ENCODE results near the gene EXD1.
A peak's percentile ranks its signal among the peaks of the same experiment; 100 is the strongest.
"Not testable (repeated sequence)": the region's sequence is repeated elsewhere in the genome, so short reads cannot be mapped to it uniquely, and the experiment has no call there.

EXD1 gene

GRCh38 chr15:41230650-41231421 lies at the start of gene EXD1, which contains the start of gene CHP1:
Gene EXD1, minus strand, starts transcription at chr15:41230757. Its CDS starts 4,182 bp downstream, at chr15:41226575.
Gene CHP1, plus strand, starts transcription at chr15:41231268. Its CDS starts 115 bp downstream, at chr15:41231383.
- peak; percentile 99 for DNase-seq

- no peak for DNase-seq
These were observed 49.2 kb upstream of the EXD1 start for GRCh38 chr15:41279535-41280283.

GRCh38 chr15:41278319-41278718 lies 47.8 kb upstream of the EXD1 start:
- no peak for DNase-seq

- no peak for DNase-seq
These were observed 46.3 kb upstream of the EXD1 start for GRCh38 chr15:41276831-41277230.

GRCh38 chr15:41269887-41270286 lies 39.3 kb upstream of the EXD1 start:
- no peak for DNase-seq

GRCh38 chr15:41263891-41264351 lies 33.4 kb upstream of the EXD1 start:
- no peak for DNase-seq

- DNase-seq = no peak
These were observed 32.0 kb upstream of the EXD1 start for GRCh38 chr15:41262571-41262970.

- DNase-seq = not testable (repeated sequence)
These were observed 30.4 kb upstream of the EXD1 start for GRCh38 chr15:41260924-41261323.

- no peak for DNase-seq
These were observed 29.1 kb upstream of the EXD1 start for GRCh38 chr15:41259546-41260189.

- DNase-seq = no peak
These were observed 28.4 kb upstream of the EXD1 start for GRCh38 chr15:41258750-41259471.

- DNase-seq = no peak
These were observed 26.1 kb upstream of the EXD1 start for GRCh38 chr15:41256577-41257038.

GRCh38 chr15:41256103-41256502 lies 25.5 kb upstream of the EXD1 start:
- DNase-seq = no peak

GRCh38 chr15:41254560-41254959 lies 24.0 kb upstream of the EXD1 start:
- no peak for DNase-seq

GRCh38 chr15:41251411-41251810 lies 20.9 kb upstream of the EXD1 start:
- no peak for DNase-seq

- DNase-seq = not testable (repeated sequence)
These were observed 20.2 kb upstream of the EXD1 start for GRCh38 chr15:41250745-41251144.

GRCh38 chr15:41241221-41241964 lies 10.8 kb upstream of the EXD1 start:
- no peak for DNase-seq

- no peak for DNase-seq
These were observed 7.5 kb upstream of the EXD1 start for GRCh38 chr15:41238100-41238499.

GRCh38 chr15:41235929-41236328 lies 5.4 kb upstream of the EXD1 start:
- no peak for DNase-seq

- not testable (repeated sequence) for DNase-seq
These were observed 4.7 kb upstream of the EXD1 start for GRCh38 chr15:41235228-41235627.

- DNase-seq = no peak
These were observed 2.8 kb upstream of the EXD1 start for GRCh38 chr15:41233367-41233771.

GRCh38 chr15:41231422-41232226 lies 1.1 kb upstream of the EXD1 start:
- DNase-seq = no peak

Data from stimulated activated CD4-positive, alpha-beta T cell treated with anti-CD3 and anti-CD28 coated beads, Interleukin-15, amount 100 ng/mL, for 24 hours (primary cell).